ENCODE data around the gene RASA4B. TPM values are rescaled to one million over a fixed set of nuclear protein-coding genes. Genes with fewer than 3 reads are reported as not detected.

RASA4B gene
- total and polyA plus RNA-seq, 4 donors = 7.3 to 24.6 (median 10.5) TPM

GRCh38 chr7:102466097-102466496, 51.5 kb downstream of the RASA4B start:
- Histone ChIP-seq H3K4me3 (no peak overlapping the region), H3K9ac (ENCODE audit: insufficient read depth in 1 of 2, low read length in 2 of 2) (no peak overlapping the region), H3K4me1 (ENCODE audit: control insufficient read depth in 5 of 5, insufficient read depth in 5 of 5, low read length in 5 of 5) (peaks cover 0 to 14% (median 6%) of the 10 kb centered on the region in 5 donors), H3K9me3 (ENCODE audit: control insufficient read depth in 4 of 4, insufficient read depth in 3 of 4, low read length in 3 of 4) (no peaks in the 10 kb centered on the region), H3K27ac (ENCODE audit: low read depth in 1 of 2, low read length in 1 of 2) (no peak overlapping the region), H3K36me3 (ENCODE audit: control insufficient read depth in 4 of 4, insufficient read depth in 4 of 4, low read length in 4 of 4) (peaks cover 0 to 14% (median 0%) of the 10 kb centered on the region in 4 donors), H3K27me3 (ENCODE audit: control insufficient read depth in 3 of 3, insufficient read depth in 3 of 3, low read length in 2 of 3) (no peaks in the 10 kb centered on the region)
- no peak for TF ChIP-seq CTCF (IDR thresholded peaks at IDR 0.05; ENCODE audit: control extremely low read depth, extremely low read depth)
- DNase-seq (no peak), ATAC-seq (ENCODE audit: insufficient read depth, low FRiP score) (no peak)
- WGBS, 2 donors = 97 to 100% methylated on average over 7 of the region's 7 CpGs

GRCh38 chr7:102464577-102465280, 52.8 kb downstream of the RASA4B start, which contains the start of the genes ALKBH4 and LRWD1:
Gene ALKBH4 (minus strand): TSS chr7:102464863. CDS start chr7:102464836, 27 bp downstream.
Gene LRWD1 (plus strand): TSS chr7:102464984. CDS start chr7:102465081, 97 bp downstream.
- WGBS, 2 donors = 0% methylated on average over 77 to 81 of the region's 81 CpGs
- H3K27me3 ChIP-seq (ENCODE audit: control insufficient read depth in 3 of 3, insufficient read depth in 3 of 3, low read length in 2 of 3) = no peaks in the 10 kb centered on the region
- peak; percentile 99 for ATAC-seq (ENCODE audit: insufficient read depth, low FRiP score)
- H3K36me3 ChIP-seq (ENCODE audit: control insufficient read depth in 4 of 4, insufficient read depth in 4 of 4, low read length in 4 of 4) = peaks cover 0 to 14% (median 0%) of the 10 kb centered on the region in 4 donors
- H3K27ac ChIP-seq (ENCODE audit: low read depth in 1 of 2, low read length in 1 of 2) = peak within 1 kb of the TSS; percentile 64 to 78
- H3K9ac ChIP-seq (ENCODE audit: insufficient read depth in 1 of 2, low read length in 2 of 2) = peak within 1 kb of the TSS; percentile 81 to 94
- H3K9me3 ChIP-seq (ENCODE audit: control insufficient read depth in 4 of 4, insufficient read depth in 3 of 4, low read length in 3 of 4) = no peaks in the 10 kb centered on the region
- H3K4me1 ChIP-seq (ENCODE audit: control insufficient read depth in 5 of 5, insufficient read depth in 5 of 5, low read length in 5 of 5) = peaks cover 0 to 14% (median 6%) of the 10 kb centered on the region in 5 donors
- peak within 1 kb of the TSS; percentile 88 for H3K4me3 ChIP-seq
- peak; percentile 92 to 95 (median 93) for DNase-seq
- TF ChIP-seq CTCF (IDR thresholded peaks at IDR 0.05; ENCODE audit: control extremely low read depth, extremely low read depth) = peak; percentile 14

GRCh38 chr7:102463841-102464576, 53.6 kb downstream of the RASA4B start:
- Histone ChIP-seq H3K9ac (ENCODE audit: insufficient read depth in 1 of 2, low read length in 2 of 2) (peak overlapping the region; percentile 81 to 94), H3K4me3 (peak overlapping the region; percentile 88), H3K27ac (ENCODE audit: low read depth in 1 of 2, low read length in 1 of 2) (peak overlapping the region; percentile 64 to 78), H3K36me3 (ENCODE audit: control insufficient read depth in 4 of 4, insufficient read depth in 4 of 4, low read length in 4 of 4) (peaks cover 0 to 18% (median 3%) of the 10 kb centered on the region in 4 donors), H3K4me1 (ENCODE audit: control insufficient read depth in 5 of 5, insufficient read depth in 5 of 5, low read length in 5 of 5) (peaks cover 0 to 14% (median 6%) of the 10 kb centered on the region in 5 donors), H3K9me3 (ENCODE audit: control insufficient read depth in 4 of 4, insufficient read depth in 3 of 4, low read length in 3 of 4) (no peaks in the 10 kb centered on the region), H3K27me3 (ENCODE audit: control insufficient read depth in 3 of 3, insufficient read depth in 3 of 3, low read length in 2 of 3) (no peaks in the 10 kb centered on the region)
- DNase-seq = no peak
- WGBS, 2 donors = 12 to 16% methylated on average over 24 of the region's 24 CpGs
- no peak for TF ChIP-seq CTCF (IDR thresholded peaks at IDR 0.05; ENCODE audit: control extremely low read depth, extremely low read depth)
- ATAC-seq (ENCODE audit: insufficient read depth, low FRiP score) = no peak

Measured in lung (tissue), 12 donors.